D721Med (cell line): ENCODE data around the gene MAN2C1.

ENCODE experiments used
- DNase-seq: peaks from one replicate; pipeline ENCODE4 v3.0.0; 2011; ENCODE audit warnings: low spot score; ENCODE audit not compliant: insufficient read length
- FAIRE-seq: peaks from 2 replicates; lab custom pipeline; 2011; peaks lifted over from hg19 to GRCh38; lab: Jason Lieb, UNC
- TF ChIP-seq, protein P1 (sequence below): IDR thresholded peaks from 2 replicates; pipeline ENCODE4 v1.5.1; 2012; ENCODE audit warnings: mild to moderate bottlenecking, control low read depth; ENCODE audit not compliant: insufficient read depth; ENCODE audit errors: missing control alignments

The MAN2C1 gene

GRCh38 chr15:75356006-75356405 is 12.4 kb downstream of the MAN2C1 start:
- TF ChIP-seq, protein P1, sequence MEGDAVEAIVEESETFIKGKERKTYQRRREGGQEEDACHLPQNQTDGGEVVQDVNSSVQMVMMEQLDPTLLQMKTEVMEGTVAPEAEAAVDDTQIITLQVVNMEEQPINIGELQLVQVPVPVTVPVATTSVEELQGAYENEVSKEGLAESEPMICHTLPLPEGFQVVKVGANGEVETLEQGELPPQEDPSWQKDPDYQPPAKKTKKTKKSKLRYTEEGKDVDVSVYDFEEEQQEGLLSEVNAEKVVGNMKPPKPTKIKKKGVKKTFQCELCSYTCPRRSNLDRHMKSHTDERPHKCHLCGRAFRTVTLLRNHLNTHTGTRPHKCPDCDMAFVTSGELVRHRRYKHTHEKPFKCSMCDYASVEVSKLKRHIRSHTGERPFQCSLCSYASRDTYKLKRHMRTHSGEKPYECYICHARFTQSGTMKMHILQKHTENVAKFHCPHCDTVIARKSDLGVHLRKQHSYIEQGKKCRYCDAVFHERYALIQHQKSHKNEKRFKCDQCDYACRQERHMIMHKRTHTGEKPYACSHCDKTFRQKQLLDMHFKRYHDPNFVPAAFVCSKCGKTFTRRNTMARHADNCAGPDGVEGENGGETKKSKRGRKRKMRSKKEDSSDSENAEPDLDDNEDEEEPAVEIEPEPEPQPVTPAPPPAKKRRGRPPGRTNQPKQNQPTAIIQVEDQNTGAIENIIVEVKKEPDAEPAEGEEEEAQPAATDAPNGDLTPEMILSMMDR = no peak
- FAIRE-seq = no peak

DNA sequence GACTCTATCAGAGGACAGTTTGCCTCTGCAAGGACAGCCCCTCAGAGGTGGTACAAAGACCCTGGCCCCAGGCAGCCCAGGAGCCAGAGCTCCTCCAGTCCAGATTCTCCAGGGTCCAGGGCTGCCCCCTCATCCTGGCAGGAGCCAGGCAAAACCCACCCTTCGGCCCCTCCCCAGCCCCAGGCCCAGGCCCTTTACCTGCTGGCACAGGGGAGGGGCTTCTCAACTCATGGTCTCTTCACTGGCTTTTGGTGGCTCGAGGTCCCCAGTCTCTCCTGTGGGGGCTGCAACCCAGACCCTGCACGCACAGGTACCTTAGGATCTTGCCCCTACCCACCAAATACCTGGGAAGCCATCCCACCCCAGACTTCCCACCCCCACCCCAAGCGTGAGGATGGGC is 13.0 kb downstream of the MAN2C1 start:
- FAIRE-seq = no peak
- TF ChIP-seq, protein P1 = no peak

More at GRCh38 chr15:75356006-75356405, 12.4 kb downstream of the MAN2C1 start:
- no peak for DNase-seq

GRCh38 chr15:75354454-75354853 is 14.0 kb downstream of the MAN2C1 start:
- FAIRE-seq = no peak
- DNase-seq = no peak
- TF ChIP-seq, protein P1 = no peak

More for the DNA sequence above, 13.0 kb downstream of the MAN2C1 start:
- DNase-seq = no peak

DNA sequence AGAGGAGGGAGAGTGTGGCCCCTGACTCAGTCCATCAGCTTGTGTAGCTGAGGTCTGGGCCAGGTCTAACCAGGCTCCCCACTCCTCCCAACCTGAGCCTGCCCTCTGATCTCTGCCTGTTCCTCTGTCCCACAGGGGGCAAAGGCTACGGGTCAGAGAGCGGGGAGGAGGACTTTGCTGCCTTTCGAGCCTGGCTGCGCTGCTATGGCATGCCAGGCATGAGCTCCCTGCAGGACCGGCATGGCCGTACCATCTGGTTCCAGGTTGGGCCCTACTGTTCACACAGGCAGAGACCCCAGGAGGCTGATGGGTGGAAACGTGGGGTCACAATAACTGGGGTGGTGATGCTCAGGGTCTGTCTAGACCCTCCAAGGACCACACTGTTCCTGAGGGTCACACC is 14.8 kb downstream of the MAN2C1 start:
- TF ChIP-seq, protein P1 = no peak
- DNase-seq = no peak
- FAIRE-seq = no peak

GRCh38 chr15:75352186-75353080 is 16.0 kb downstream of the MAN2C1 start:
- DNase-seq = no peak
- FAIRE-seq = no peak
- TF ChIP-seq, protein P1 = no peak

DNA sequence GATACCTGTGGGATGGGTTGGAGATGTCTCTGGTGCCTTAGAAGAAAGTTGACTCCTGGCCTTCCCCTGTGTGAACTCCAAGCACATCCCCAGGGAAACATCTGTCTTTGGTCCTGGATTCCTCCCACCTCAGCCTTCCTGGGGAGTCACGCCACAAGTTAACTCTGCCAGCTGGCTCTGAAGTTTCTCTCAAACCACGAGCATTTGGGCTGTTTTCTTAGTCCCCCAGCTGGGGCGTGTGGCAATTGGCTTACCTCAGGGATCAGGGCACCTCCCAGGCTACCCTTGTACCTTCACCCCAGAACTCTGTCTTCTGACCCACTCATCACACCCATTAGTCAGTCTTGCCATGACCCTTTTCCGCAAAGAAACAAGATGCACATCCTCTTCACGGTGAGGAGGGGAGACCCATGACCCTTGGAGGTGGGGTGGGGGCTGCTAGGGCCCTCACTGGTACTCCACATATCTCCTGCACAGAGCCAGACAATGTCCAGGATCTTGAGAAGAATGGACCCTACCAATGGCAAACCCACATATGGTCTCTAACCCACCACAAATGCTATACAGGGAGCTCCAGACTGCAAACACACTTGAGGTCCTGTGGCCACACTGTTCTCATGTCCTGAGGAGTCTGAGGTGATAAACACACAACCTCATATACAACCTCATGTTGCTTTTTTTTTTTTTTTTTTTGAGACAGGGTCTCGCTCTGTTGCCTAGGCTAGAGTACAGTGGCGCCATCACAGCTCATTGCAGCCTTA is 17.6 kb downstream of the MAN2C1 start:
- TF ChIP-seq, protein P1 = no peak
- no peak for DNase-seq
- no peak for FAIRE-seq
